22Rv1 (cell line): ENCODE measurements around the gene INKA1.

Experiments
- CTCF ChIP-seq: fragments of 450-650 bp; IDR thresholded peaks from 2 replicates; pipeline ENCODE4 v1.5.1; 2017; ENCODE audit warnings: mild to moderate bottlenecking
- ZFX ChIP-seq: fragments of 450-650 bp; IDR thresholded peaks from 2 replicates; pipeline ENCODE4 v1.6.1; 2017; ENCODE audit warnings: antibody characterized with exemption, borderline replicate concordance

- TF ChIP-seq CTCF (no peak), ZFX (no peak)
Measured at GRCh38 chr3:49805897-49806701, 3.0 kb downstream of the INKA1 start.
